ENCODE measurements around the gene KLHDC1.

KLHDC1 gene

GRCh38 chr14:49792618-49793017 is 99.7 kb downstream of the KLHDC1 start (continued):
- TF ChIP-seq ZNF518A (tag by site-specific recombination; conservative IDR thresholded peaks at IDR 0.05; ENCODE audit: low read depth) (no peak), ZNF362 (tag by site-specific recombination; IDR thresholded peaks at IDR 0.05) (no peak)

- no peak for TF ChIP-seq FEZF1 (tag by site-specific recombination; IDR thresholded peaks at IDR 0.05)
- TF ChIP-seq OSR2 (tag by site-specific recombination; IDR thresholded peaks at IDR 0.05), result no peak
- no peak for TF ChIP-seq ZNF280C (tag by site-specific recombination; IDR thresholded peaks at IDR 0.05)
- no peak for TF ChIP-seq ZNF560 (tag by site-specific recombination; IDR thresholded peaks at IDR 0.05; ENCODE audit: borderline replicate concordance)
- TF ChIP-seq ZNF610 (tag by site-specific recombination; IDR thresholded peaks at IDR 0.05; ENCODE audit: borderline replicate concordance), result no peak
- no peak for TF ChIP-seq PRDM6 (tag by site-specific recombination; IDR thresholded peaks at IDR 0.05)
- no peak for TF ChIP-seq ZNF169 (tag by site-specific recombination; IDR thresholded peaks at IDR 0.05)
- no peak for TF ChIP-seq KLF8 (tag by site-specific recombination; IDR thresholded peaks at IDR 0.05)
- no peak for TF ChIP-seq YY1 (tag by site-specific recombination; IDR thresholded peaks at IDR 0.05)
- TF ChIP-seq ZNF354C (tag by site-specific recombination; IDR thresholded peaks at IDR 0.05; ENCODE audit: borderline replicate concordance, low read depth), result no peak
- TF ChIP-seq ZNF660 (tag by site-specific recombination; IDR thresholded peaks at IDR 0.05), result no peak
- no peak for TF ChIP-seq ZNF48 (tag by site-specific recombination; IDR thresholded peaks at IDR 0.05)
- no peak for TF ChIP-seq ZNF350 (tag by site-specific recombination; IDR thresholded peaks at IDR 0.05)
- TF ChIP-seq ZSCAN4 (tag by site-specific recombination; IDR thresholded peaks at IDR 0.05), result no peak
- no peak for TF ChIP-seq ZNF558 (tag by site-specific recombination; IDR thresholded peaks at IDR 0.05)
- TF ChIP-seq CTCF (tag by site-specific recombination; IDR thresholded peaks at IDR 0.05), result no peak
- no peak for TF ChIP-seq ZNF571 (tag by site-specific recombination; IDR thresholded peaks at IDR 0.05)
- no peak for TF ChIP-seq ZNF416 (tag by site-specific recombination; IDR thresholded peaks at IDR 0.05)
- Histone ChIP-seq H3K36me3 (ENCODE audit: control insufficient read depth in 2 of 2, insufficient read depth in 1 of 2, low read length in 2 of 2) (peaks cover 72 to 89% of the 10 kb centered on the region in 2 experiments), H3K4me3 (ENCODE audit: low read depth, low read length) (no peak overlapping the region), H3K27ac (ENCODE audit: extremely low read depth, low read depth, low read length) (no peak overlapping the region), H3K9me3 (ENCODE audit: control insufficient read depth, insufficient read depth, low read depth, low read length) (no peaks in the 10 kb centered on the region), H3K4me1 (ENCODE audit: control insufficient read depth, insufficient read depth, low read length) (no peaks in the 10 kb centered on the region)
- CTCF ChIA-PET, result no interaction called here
- POLR2A ChIA-PET, result no interaction called here
Observed at GRCh38 chr14:49796025-49796424, 103.1 kb downstream of the KLHDC1 start.

Data from HEK293 (cell line).